Embryonic facial prominence (tissue), 1 donor: ENCODE data around the gene HJURP.

Experiments used
- DNase-seq: peaks from one replicate; pipeline ENCODE4 v3.0.0-alpha.2; 2016; ENCODE audit errors: extremely low spot score

HJURP gene

GRCh38 chr2:233847248-233847898, 7.0 kb downstream of the HJURP start:
- DNase-seq = no peak

- DNase-seq = no peak
These were observed 7.7 kb downstream of the HJURP start for GRCh38 chr2:233846387-233847247.

GRCh38 chr2:233845301-233846060, 8.9 kb downstream of the HJURP start:
- no peak for DNase-seq

DNA sequence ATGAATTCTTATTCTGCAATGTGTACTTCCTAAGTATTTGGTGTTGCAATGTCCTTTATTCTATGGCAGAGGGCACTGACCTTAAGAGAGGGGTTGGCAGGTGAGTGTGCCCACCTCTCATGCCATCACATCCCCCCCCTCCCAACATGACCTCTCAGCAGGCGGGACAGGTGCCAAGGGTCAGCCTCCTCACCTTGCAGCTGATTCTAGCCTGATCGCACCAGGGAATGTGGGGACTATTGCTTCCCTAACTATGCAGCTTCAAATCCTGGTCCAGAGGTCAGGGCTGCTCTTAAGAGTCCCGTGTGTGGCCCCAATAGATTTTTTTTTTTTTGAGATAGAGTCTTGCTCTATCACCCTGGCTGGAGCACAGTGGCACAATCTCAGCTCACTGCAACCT, 9.5 kb downstream of the HJURP start:
- DNase-seq = no peak

DNA sequence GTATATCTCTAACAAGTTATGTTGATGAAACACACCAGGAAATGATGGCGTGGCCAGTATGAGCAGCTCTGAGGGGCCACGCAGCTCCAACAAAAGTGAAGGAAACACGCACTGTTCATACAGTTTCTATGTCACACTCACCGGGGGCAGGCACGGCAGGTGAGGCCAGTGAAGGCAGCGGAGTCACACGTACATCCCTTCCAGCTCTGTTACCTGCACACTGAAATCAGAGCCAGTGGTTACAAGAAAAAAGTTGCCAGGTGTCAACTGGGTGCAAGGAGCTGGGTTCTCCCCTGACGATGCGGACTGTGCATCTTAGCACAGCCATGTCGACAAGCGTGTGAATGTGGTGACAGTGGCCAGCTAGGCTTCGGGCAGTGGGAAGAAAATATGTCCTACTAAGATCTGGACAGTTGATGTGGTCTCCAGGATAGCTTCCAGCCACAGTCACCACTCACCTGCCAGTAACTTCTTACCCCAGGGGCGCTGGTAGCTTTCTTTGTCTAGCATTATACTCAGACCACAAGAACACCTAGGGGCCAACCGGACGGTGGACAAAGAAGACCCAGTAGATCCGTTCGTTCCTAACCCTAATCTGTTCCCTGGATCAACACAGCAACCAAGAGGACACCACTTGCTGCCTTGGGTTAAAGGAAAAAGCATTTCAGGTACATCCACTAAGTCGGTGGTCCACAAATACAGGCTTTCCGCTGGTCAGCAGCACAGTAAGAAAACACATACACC, 10.1 kb downstream of the HJURP start:
- DNase-seq = no peak

GRCh38 chr2:233841183-233841582, 13.2 kb downstream of the HJURP start:
- no peak for DNase-seq

DNA sequence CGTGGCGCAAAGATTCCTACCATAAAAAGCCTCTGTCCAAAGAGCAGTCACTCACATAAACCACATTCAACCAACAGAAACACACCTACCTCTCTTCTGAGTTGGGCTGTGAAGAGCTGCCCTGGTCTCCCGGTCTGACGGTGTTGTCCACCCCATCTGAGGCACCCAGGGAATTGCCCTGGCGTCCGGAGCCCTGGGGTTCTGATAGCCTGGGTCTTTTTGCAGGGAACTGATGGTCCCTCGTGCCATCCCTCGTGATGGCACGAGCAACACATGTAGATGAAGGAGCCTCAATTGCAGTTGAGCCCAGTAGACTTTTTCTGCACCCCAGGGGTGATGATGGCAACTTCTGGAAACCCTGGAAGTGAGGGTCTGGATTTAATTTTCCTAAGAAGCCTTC, 13.8 kb downstream of the HJURP start:
- no peak for DNase-seq

DNA sequence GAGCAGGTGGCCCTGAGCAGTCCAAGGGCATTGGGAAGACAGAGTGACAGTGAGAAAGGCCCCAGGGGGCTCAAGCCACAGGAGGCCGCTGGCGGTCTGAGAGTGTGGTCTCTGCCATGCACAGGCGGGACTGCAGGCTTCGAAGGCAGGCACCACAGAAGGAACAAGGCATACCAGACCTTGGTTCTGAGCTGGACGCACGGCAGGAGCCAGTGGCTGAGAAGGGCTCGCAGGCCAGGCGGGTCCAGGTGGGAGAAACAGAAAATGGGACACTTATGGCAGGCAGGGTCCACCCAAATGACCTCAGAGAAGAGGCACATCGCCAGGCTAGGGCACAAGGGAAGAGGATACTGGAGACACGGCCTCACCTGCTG, 14.9 kb downstream of the HJURP start:
- DNase-seq = no peak

DNA sequence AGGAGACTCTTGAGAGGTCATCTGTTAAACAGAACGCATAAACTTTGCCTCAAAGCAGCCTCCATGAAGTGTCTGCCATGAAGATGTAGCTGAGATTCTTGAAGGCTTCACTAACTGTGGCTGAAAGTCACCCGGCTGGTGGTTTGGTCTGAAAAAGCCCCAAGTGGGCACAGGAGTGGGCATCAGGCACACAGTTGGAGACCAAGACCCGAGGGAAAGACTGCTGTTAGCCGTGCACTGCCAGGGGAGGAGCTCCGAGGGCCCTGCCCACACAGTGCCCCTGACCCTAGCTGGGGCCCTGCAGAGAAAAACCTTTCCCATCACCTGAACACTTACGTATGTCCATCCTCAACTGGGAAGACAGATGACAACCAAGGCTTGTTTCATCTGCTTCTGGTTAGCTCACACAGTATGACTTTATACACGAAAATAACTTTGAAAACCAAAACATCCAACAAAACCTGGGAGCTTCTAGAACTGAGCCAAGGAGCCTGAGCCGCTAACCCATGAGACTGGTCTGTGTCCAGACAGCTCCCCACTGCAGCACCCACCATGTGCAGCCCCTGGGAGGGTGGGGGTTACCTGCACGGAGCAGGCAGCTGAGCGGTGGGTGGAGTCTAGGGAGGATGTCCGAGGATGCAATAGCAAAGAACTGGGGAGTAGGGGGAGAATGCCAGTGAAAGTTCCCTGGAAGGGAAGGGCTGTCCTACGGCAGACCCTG, 15.4 kb downstream of the HJURP start:
- no peak for DNase-seq

- no peak for DNase-seq
These were observed 16.1 kb downstream of the HJURP start for GRCh38 chr2:233838251-233838650.

- peak; percentile 9 for DNase-seq
These were observed 16.6 kb downstream of the HJURP start for GRCh38 chr2:233837694-233838229.

DNA sequence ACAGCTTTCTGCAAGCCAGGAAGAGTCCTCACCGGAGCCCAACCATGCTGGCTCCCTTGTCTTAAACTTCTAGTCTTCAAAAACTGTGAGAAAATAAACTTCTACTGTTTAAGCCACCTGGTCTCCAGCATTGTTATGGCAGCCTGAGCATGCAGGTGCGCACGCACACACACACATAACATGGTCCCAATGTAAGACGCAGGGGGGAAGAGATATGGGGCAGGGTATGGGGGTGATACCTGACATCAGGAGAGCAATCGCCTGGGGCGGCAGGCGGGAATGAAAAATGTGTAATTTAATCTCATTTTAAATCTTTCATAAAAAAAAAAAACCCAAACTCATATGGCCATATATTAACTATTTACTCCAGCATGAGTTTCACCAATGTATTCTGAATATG, 18.0 kb downstream of the HJURP start:
- no peak for DNase-seq

GRCh38 chr2:233835230-233836186, 18.8 kb downstream of the HJURP start:
- DNase-seq = no peak

DNA sequence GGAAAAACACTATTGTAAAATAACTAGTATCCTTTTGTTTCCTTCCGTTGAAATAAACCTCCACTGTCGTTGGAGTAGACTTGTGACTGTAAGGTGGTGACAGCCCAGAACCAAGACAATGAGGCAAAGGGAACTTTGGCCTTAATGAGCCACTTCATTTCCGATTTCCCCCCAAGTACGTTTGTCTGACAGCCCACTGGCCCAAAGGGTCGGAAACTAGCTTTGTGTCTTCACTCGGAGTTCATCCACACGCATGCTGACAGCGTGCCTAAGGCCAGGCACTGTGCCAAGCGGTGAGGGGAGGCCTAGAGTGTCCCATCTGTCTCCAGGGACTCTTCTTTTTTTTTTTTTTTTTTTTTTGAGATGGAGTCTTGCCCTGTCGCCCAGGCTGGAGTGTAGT, 21.0 kb downstream of the HJURP start:
- no peak for DNase-seq

GRCh38 chr2:233832869-233833311, 21.4 kb downstream of the HJURP start:
- DNase-seq = no peak

DNA sequence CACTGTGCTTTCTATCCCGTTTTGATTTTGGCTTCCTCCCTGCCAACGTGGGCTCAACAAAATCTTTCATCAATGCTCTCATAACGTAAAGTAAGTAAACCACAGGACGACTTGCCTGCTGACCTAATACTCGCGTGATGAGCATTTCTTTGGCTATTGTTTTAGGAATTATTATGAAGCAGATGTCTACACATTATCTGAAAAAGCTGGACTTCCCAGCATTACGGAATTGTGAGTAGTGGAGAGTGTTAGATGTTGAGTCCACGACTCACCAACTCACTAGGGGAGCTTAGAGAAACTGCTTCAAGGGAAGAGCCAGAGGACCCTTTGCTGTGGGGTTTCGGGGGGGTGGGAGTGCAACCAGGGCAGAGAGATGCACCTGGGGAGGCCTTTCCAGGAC, 21.9 kb downstream of the HJURP start:
- no peak for DNase-seq

- DNase-seq = no peak
These were observed 22.5 kb downstream of the HJURP start for GRCh38 chr2:233831861-233832260.

GRCh38 chr2:233831011-233831721, 23.2 kb downstream of the HJURP start:
- no peak for DNase-seq
